ENCODE data around the gene PTPRN2.

PTPRN2 gene

GRCh38 chr7:157815706-157816022 is 772.0 kb downstream of the PTPRN2 start:
- H3K4me3 ChIP-seq, result no peak overlapping the region
- H3K27ac ChIP-seq, result no peak overlapping the region
- TF ChIP-seq CTCF (IDR thresholded peaks at IDR 0.05), result no peak
- no peak for DNase-seq (ENCODE audit: low spot score)

- no peak overlapping the region for H3K4me3 ChIP-seq
- no peak for TF ChIP-seq CTCF (IDR thresholded peaks at IDR 0.05)
- DNase-seq (ENCODE audit: low spot score), result no peak
- H3K27ac ChIP-seq, result no peak overlapping the region
Measured at GRCh38 chr7:157814931-157815705, 772.5 kb downstream of the PTPRN2 start.

- H3K27ac ChIP-seq, result no peak overlapping the region
- TF ChIP-seq CTCF (IDR thresholded peaks at IDR 0.05), result no peak
- no peak overlapping the region for H3K4me3 ChIP-seq
- no peak for DNase-seq (ENCODE audit: low spot score)
Measured at GRCh38 chr7:157813741-157814661, 773.6 kb downstream of the PTPRN2 start.

- DNase-seq (ENCODE audit: low spot score), result no peak
- no peak overlapping the region for H3K27ac ChIP-seq
- no peak for TF ChIP-seq CTCF (IDR thresholded peaks at IDR 0.05)
- no peak overlapping the region for H3K4me3 ChIP-seq
Measured at GRCh38 chr7:157813053-157813452, 774.6 kb downstream of the PTPRN2 start.

GRCh38 chr7:157811946-157812345 is 775.7 kb downstream of the PTPRN2 start:
- Histone ChIP-seq H3K27ac (no peak overlapping the region), H3K4me3 (no peak overlapping the region)
- no peak for DNase-seq (ENCODE audit: low spot score)
- TF ChIP-seq CTCF (IDR thresholded peaks at IDR 0.05), result no peak

GRCh38 chr7:157809863-157810851 is 777.5 kb downstream of the PTPRN2 start:
- no peak for TF ChIP-seq CTCF (IDR thresholded peaks at IDR 0.05)
- Histone ChIP-seq H3K27ac (no peak overlapping the region), H3K4me3 (no peak overlapping the region)
- DNase-seq (ENCODE audit: low spot score), result no peak
